ENCODE measurements around the gene NRSN2. TPM values are rescaled to one million over a fixed set of nuclear protein-coding genes. Genes with fewer than 3 reads are reported as not detected.
"Not testable (repeated sequence)": the region's sequence is repeated elsewhere in the genome, so short reads cannot be mapped to it uniquely, and the experiment has no call there.

Gene NRSN2
- total RNA-seq, 1 donor from 2014 or later: 14.5 TPM

DNA sequence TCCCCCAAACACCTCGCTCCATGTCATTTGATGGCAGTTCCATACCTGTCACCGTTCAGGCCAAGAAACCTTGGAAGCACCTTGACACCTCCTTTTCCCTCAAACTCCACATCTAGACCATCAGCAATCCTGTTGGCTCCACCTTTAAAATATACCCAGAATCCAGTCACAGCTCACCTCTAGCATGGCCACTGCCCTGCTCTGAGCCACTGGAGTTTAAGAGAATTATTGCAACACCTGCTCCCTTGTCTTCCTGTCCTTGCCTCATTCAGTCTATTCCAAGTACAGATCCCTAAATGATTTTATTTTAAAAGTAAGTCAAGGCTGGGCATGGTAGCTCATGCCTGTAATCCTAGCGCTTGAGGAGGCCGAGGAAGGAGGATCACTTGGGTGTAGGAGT, 22.0 kb downstream of the NRSN2 start:
- ATAC-seq (ENCODE audit: poor library complexity): no peak
- intact Hi-C loops (cut with DNase I): no loop called here
- no peak for DNase-seq

DNA sequence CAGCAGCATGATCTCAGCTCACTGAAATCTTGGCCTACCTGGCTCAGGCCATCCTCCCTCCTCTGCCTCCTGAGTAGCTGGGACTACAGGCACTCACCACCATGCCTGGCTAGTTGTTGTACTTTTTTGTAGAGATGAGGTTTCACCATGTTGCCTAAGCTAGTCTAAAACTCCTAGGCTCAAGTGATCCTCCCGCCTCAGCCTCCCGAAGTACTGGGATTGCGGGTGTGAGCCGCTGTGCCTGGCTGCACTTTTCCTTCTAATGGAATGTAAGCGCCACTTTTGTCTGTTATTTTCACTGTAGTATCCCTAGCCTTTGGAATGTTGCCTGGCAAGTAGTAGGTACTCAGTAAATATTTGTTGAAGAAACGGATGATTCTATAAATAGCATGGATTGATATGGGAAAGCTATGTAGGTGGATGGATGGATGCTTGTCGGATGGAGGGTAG, 23.3 kb downstream of the NRSN2 start:
- intact Hi-C loops (cut with DNase I): no loop called here
- no peak for DNase-seq
- no peak for ATAC-seq (ENCODE audit: poor library complexity)

DNA sequence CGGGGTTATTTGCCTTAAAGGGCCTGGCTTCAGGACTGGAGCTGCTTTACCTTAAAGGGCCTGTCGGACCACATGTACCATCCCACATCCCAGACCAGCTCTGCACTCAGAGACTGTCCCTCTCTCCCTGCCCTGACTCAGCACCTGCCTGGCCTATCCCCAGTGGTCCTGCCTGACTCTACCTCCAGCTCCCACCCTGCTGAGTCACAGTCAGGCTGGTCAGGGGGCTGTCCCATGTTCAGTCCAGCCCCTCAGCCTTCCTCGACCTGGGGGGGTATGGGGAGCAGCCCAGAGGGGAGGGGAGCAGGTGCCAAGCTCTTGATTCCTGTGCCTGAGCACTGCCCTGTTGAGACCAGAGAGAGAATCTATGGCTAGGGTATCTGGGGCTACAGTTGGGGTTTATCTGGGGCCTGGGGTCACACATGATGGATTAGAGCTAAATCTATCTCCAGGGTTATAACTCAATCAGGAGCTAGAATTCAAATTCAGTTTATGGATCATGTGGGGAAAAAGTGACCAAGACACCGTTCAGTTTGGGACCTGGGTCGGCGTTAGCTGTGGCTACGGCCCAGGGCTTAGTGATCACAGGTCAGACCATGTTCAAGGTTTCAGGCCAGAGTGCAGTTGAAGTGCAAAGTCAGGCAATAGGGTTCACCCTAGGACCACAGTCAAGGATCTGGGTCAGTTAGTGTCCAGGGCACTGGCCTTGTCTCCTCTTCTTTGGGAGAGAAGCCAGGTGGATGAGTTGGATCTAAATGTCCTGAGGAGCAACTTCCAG, 24.3 kb downstream of the NRSN2 start:
- DNase-seq (no peak), ATAC-seq (ENCODE audit: poor library complexity) (no peak)
- intact Hi-C loops (cut with DNase I): no loop called here

DNA sequence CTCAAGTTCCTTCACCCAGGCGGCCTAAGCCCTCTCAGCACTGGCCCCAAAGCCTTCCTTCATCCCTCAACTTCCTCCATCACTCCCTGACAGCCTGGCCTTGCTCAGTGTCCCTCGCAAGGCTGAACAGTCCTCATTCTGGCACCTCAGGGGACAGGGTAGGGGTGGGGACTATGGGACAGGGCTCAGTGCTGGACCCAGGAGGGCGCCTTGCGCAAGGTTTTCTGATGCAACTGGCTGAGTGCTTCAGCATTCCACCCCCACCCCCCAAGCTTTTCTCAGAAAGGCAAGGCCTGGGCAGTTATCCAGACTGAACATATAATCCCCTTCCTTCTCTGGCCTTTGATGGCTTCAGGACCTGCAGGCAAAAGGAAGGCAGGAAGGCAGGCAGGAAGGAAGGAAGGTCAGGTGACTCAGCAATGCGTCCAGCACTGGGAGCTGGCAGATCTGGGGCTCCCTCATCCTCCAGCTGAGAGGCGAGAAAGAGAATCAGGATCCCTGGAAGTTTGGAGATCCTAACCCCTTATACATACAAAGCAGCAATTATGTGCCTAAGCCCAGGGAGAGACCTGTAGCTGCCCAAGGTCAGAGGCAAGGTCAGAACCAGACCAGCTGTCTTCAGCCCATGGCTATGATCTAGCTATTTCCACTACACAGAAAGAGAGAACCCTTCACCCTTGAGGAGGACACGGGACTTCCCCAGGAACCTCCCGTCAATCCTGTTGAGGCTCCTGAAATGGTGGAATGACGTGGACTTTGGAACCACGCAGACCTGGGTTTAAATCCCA, 25.0 kb downstream of the NRSN2 start:
- intact Hi-C loops (cut with DNase I): no loop called here
- DNase-seq: peak; percentile 74
- ATAC-seq (ENCODE audit: poor library complexity): peak; percentile 65

DNA sequence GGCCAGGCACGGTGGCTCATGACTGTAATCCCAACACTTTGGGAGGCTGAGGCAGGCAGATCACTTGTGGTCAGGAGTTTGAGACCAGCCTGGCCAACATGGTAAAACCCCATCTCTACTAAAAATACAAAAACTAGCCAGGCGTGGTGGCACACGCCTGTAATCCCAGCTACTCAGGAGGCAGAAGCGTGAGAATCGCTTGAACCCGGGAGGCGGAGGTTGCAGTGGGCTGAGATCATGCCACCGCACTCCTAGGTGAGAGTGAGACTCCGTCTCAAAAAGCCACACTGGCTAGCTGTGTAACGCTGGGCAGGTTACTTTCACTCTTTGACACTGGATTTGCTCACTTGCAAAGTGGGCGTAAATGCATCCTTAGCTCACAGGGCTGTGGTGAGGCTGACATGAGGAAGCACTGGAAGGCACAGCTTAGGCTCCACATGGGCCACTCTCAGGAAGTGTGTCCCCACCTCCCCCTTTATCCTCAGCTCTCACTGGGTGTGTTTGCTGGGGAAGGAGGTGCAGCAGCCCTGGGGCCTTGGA, 25.7 kb downstream of the NRSN2 start:
- DNase-seq; ATAC-seq (ENCODE audit: poor library complexity); intact Hi-C loops (cut with DNase I): not testable (repeated sequence)

DNA sequence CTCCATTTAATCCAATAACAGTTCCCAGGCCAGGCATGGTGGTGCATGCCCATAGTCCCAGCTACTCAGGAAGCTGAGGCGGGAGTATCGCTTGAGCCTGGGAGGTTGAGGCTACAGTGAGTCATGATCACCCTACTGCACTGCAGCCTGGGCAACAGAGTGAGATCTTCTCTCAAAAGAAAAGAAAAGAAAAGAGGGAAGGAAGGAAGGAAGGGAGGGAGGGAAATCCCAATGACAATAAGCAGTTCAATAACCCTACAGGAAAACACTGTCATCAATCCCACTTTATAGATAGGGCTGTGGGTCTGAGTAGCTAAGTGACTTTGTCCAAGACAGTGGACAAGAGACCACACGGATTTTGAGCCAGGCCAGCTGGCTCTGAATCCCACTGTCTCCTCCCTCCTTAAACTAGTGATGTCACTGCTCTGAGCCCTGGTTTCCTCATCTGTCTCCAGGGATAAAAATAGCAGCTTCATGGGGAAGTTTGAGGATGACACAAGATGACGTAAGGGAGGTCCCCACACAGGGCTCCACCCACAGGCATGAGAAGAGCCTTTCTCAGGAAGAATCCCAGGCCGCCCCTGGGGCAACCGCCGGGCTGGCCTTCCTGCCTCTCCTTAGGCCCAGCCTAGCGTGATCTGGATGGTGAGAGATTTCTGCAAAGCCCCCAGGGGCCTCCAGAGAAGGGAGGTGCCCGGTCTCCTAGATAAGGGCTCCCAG, 26.4 kb downstream of the NRSN2 start:
- peak; percentile 57 for DNase-seq
- ATAC-seq (ENCODE audit: poor library complexity): peak; percentile 66
- intact Hi-C loops (cut with DNase I): no loop called here

DNA sequence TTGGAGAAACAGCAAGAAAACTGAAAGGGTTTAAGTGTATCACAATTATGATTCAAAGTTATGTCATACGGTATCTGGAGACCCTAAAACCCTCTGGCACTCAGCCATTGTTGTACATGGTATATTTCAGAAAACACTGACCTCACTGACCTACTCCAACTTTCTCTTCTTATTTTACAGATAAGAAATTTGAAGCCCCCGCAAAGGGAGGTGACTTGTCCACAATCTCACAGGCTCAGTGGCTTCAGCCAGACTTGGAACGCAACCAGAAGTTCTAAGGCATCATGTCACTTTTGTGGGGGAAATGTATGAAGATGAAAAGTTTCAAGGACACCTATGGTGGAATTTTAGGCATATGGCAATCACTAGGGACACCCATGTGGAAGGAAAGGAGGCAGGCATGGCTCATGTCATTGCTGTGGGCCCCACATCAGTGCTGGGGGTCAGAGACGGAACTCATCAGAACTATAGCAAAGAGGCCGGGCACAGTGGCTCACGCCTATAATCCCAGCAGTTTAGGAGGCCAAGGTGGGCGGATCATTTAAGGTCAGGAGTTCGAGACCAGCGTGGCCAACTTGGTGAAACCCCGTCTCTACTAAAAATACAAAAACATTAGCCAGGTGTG, 28.5 kb downstream of the NRSN2 start:
- ATAC-seq (ENCODE audit: poor library complexity): no peak
- DNase-seq: no peak
- intact Hi-C loops (cut with DNase I): no loop called here

DNA sequence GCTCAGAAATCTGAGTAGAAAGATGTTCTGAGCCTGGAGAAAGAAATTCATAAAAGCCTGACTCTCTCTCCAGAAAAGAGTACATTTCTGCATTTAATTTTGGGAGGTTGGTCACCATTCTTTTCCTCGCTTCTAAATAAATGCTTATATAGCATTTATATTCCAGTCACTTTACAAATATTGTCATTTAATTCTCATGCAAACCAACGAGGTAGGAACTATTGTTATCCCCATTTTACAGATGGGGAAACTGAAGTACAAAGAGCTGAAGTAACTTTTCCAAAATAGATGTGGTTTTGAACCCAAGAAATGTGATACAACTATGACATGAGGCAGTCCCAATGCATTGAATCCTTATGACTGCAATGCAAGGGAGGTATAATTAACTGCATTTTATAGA, 29.2 kb downstream of the NRSN2 start:
- intact Hi-C loops (cut with DNase I): no loop called here
- no peak for DNase-seq
- ATAC-seq (ENCODE audit: poor library complexity): no peak

DNA sequence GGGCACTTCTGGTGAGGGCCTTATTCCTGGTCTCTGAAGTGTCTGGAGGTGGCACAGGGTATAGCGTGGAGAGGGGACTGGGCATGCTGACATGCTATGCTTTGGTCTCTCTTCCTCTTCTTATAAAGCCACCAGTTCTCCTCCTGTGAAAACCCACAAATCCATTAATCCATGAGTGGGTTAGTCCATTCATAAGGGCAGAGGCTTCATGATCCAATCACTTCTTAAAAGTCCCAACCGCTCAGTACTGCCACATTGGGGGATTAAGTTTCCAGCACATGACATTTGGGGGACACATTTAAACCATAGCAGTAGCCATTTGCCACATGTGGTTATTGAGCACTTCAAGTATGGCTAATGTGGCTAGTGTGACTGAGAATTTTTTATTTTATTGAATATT, 29.8 kb downstream of the NRSN2 start:
- no peak for DNase-seq
- intact Hi-C loops (cut with DNase I): no loop called here
- no peak for ATAC-seq (ENCODE audit: poor library complexity)

DNA sequence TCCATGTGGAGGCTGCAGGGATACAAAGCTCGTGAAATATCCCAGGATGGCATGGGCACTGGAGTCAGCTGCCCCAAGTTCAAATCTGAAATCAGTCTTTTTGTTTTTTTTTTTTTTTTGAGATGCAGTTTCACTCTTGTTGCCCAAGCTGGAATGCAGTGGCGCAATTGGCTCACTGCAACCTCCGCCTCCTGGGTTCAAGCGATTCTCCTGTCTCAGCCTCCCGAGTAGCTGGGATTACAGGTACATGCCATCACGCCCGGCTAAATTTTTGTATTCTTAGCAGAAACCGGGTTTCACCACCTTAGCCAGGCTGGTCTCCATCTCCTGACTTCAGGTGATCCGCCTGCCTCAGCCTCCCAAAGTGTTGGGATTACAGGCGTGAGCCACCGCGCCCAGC, 30.7 kb downstream of the NRSN2 start:
- DNase-seq; ATAC-seq (ENCODE audit: poor library complexity); intact Hi-C loops (cut with DNase I): not testable (repeated sequence)

DNA sequence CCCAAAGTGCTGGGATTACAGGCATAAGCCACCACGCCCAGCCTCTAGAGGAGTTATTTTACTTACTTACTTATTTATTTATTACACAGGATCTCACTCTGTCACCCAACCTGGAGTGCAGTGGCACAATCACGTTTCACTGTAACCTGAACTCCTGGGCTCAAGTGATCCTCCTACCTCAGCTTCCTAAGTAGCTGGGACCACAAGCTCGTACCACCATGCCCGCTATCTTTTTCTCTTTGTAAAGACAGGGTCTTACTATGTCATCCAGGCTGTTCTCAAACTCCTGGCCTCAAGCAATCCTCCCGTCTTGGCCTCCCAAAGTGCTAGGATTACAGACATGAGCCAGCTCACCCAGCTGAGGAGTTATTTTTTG, 32.0 kb downstream of the NRSN2 start:
- DNase-seq (no peak), ATAC-seq (ENCODE audit: poor library complexity) (no peak)
- intact Hi-C loops (cut with DNase I): no loop called here

DNA sequence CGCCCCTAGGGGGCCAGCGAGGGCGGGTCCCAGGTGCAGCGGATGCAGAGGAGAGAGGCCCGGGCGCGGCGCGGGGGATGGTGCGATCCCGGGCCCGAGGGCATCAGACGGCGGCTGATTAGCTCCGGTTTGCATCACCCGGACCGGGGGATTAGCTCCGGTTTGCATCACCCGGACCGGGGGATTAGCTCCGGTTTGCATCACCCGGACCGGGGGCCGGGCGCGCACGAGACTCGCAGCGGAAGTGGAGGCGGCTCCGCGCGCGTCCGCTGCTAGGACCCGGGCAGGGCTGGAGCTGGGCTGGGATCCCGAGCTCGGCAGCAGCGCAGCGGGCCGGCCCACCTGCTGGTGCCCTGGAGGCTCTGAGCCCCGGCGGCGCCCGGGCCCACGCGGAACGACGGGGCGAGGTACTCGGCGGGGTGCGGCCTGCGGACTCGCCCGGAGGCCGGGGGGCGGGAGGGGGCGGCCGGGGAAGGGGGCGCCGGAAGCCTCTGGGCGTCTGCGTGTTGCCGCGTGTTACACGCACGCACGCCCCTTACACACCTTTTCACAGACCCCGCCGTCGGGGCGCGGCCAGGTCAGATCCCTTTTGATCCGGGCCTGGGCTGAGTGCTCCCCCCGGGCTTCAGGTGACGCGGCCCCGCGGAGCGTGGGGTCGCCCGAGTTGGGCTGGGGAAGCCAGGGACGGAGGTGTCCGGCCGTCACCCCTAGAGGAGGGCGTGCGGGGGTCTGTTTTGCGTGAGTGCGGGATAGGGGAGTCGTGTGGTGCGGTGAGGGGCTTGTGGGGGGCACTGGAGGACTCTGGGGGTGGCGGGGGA, 34.1 kb downstream of the NRSN2 start:
- peak; percentile 74 for DNase-seq
- intact Hi-C loops (cut with DNase I): no loop called here
- peak; percentile 69 for ATAC-seq (ENCODE audit: poor library complexity)

DNA sequence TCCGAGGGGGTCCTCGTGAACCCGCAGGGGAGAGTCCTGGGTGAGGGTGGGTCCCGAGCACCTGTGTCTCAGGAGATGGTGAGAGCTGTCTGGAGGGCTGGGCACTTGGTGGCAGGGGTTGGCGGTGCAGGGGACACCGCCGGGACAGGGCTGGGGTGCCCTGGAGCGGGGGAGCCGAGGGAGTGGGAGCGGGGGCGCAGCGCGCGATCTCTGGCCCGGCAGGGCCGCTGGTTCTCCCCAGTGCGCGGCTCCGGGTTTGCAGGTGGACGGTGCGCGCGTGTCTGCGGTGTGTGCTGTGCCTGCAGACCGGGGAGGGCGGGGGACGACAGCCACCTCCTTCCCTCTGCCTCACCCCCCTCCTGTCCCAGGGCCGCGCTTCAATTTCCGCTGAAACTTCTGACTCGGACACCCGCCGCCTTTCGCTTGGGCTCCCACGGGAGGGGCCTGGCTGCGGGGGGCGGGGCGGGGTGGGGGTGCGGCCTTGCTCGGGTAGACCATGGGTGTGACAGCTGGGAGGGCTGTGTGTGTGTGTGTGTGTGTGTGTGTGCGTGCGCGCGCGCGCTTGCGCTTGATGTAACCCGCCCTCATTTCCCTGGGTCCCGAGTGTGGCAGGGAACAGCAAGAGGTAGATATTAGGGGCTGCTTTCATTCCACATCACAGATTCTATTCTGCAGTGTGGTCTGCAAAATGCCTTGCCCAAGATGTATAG, 34.8 kb downstream of the NRSN2 start:
- DNase-seq: peak; percentile 81
- peak; percentile 90 for ATAC-seq (ENCODE audit: poor library complexity)
- intact Hi-C loops (cut with DNase I): no loop called here

DNA sequence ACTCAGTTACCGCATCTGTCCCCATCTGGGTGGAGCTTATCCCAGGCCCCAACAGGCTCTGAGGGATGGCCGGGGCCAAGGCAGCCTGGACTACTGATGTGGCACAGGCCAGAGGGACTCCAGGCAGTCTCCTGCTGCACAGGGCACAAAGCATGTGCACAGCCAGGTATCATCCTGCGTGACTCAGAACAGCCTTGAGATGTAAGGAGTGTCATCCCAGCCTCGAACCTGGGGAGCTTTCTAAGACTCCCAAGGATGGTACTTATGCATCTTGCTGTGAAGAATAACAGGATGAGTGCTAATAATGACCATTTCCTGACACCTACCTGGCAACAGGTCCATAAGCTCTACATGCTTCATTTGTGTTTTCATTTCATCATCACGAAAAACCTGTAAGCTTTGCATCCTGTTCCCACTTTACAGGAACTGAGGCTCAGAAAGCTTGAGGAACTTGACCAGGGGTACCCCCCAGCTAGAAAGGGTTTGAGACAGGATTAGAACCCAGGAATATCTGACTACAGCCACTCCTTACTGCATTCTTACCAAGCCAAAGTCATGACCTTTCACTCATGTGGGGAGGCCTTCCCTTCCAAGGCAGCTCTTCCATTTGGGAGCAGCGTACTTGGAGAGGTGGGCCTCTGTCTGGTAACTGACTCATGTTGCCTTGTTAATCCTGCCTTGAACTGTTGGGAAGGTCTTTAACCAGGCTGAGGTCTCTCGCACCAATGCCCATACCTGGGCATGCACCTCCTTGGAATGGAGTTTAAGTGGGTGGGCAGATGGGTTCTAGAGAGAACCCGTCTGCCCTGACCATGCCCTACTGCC, 35.6 kb downstream of the NRSN2 start:
- peak; percentile 14 for ATAC-seq (ENCODE audit: poor library complexity)
- intact Hi-C loops (cut with DNase I): no loop called here
- DNase-seq: no peak

DNA sequence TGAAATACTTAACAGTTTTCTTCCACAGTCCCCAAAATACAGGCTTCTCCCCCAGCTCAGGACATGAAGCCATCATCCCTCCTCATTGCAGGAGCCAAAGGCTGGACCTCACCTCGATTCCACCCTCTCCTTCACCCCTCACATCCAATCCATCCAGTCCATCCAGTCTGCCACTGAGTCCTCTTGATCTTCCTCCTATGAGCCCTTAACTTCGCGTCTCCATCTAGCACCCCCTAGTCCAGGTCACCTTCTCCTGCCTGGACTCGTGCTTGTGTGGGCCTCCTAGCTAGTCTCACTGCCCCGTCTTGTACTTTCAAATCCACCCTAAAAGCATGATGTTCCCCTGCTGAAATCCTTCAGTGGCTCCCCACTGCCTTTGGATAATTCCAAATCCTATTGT, 37.0 kb downstream of the NRSN2 start:
- intact Hi-C loops (cut with DNase I): no loop called here
- DNase-seq: no peak
- ATAC-seq (ENCODE audit: poor library complexity): no peak

DNA sequence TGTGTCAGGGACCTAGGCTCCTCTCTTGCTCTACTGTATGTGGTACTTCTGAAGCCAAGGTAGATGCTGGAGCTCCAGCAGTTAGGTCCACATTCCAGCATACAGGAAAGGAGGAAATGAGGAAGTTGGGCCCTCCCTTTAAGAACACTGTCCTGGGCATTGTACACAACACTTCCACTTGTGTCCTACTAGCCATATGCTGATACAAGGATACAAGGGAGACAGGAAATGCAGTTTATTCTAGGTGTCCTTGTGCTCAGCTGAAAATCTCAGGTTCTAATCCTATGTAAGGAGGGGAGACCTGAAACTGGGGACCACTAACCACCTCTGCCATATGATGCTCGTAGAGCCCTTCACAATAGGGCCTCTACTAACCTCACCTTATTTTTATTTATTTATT, 37.8 kb downstream of the NRSN2 start:
- ATAC-seq (ENCODE audit: poor library complexity) (no peak), DNase-seq (no peak)
- intact Hi-C loops (cut with DNase I): no loop called here

DNA sequence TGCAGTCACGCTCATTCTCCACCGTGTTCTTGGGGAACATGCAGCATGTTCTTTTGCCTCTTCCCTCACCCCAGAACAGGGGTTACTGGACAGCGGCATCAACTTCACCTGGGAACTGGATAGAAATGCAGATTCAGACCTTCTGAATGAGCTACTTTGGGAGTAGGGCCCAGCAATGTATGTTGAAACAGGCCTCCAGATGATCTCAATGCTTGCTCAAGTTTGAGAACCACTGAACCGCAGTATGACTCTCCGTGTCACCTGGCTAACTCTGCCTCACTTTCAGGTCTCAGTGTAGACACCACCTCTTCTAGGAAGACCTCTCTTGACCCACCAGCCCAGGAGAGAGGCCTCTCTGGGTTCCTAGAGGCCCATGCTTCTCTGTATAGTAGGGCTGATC, 38.5 kb downstream of the NRSN2 start:
- intact Hi-C loops (cut with DNase I): no loop called here
- DNase-seq (no peak), ATAC-seq (ENCODE audit: poor library complexity) (no peak)

Measured in Right ventricle myocardium superior (tissue), 1 donor.